ACHN (cell line): Measurements from ENCODE around the gene OTOGL.
"Not testable (repeated sequence)": the region's sequence is repeated elsewhere in the genome, so short reads cannot be mapped to it uniquely, and the experiment has no call there.

ENCODE experiments used
- DNase-seq: peaks from one replicate; pipeline ENCODE4 v3.0.0-alpha.2; 2015
- in situ Hi-C: cut with HindIII; loops from 2 replicates; pipeline ENCODE4 v1.10.0; 2017; ENCODE audit warnings: low sequenced_read_pairs, low pct_ligation_motif_present, low pct_unique_long_range_greater_than_20kb

The OTOGL gene

DNA sequence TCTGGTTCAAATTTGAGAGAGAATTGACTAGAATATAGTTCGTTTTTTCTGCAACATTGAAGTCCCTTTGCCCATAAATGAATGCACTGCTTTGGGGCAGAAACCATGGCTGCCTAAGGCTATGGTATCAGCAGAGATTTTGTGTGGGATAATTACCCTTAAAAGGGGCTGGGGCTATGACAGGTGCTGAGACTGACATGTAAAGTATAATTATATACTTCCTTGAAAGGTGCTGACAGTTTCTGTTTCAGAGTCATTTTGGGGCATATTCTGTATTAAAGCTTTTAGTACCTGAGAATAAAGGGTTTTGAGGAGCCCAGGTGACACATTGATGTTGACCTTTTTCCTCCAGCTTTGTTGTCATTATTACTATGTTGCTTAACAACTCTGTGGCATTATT, 194.4 kb downstream of the OTOGL start:
- no peak for DNase-seq
- in situ Hi-C loops, result no loop called here

GRCh38 chr12:80299219-80299618, 199.9 kb downstream of the OTOGL start:
- in situ Hi-C loops, result no loop called here
- DNase-seq, result no peak

DNA sequence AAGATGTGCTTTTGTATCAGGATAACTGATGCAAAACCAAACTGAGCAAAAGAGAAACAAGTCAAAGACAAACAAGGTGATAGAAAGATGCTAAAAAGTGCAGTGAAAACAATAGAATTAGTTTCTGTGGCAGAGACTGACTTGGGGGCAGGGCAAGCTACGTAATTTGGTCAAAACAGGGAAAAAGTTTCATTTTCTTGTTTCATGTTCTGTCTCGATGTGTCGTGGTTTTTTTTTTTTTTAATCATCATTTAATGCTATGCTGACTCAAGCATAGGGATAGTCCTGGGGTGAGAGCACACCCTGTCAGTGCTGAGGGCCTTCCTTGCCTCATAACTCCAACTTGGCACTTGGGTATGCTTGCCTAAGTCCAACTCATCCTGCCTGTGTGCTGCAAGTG, 200.6 kb downstream of the OTOGL start:
- in situ Hi-C loops, result no loop called here
- no peak for DNase-seq

DNA sequence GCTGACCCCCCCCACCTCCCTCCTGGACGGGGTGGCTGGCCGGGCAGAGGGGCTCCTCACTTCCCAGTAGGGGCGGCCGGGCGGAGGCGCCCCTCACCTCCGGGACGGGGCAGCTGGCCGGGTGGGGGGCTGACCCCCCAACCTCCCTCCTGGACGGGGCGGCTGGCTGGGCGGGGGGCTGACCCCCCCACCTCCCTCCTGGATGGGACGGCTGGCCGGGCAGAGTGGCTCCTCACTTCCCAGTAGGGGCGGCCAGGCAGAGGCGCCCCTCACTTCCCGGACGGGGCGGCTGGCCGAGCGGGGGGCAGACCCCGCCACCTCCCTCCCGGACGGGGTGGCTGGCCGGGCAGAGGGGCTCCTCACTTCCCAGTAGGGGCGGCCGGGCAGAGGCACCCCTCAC, 208.1 kb downstream of the OTOGL start:
- DNase-seq, in situ Hi-C loops: not testable (repeated sequence)

DNA sequence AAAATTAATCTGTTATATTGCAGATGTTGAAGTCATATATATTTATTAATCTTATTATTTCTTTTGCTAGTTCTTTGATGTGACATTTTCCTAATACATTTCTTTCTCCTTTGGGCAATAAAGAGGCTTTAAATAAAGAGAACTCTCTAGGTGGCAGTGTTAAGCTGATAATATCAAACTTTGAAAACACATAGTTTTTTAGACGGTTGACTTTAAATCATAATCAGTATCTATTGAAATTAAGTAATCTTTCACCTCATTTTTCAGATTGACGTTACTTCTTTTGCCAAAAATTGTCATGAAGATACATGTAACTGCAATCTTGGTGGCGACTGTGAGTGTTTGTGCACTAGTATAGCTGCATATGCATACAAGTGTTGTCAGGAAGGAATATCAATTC, 213.9 kb downstream of the OTOGL start:
- DNase-seq, result no peak
- in situ Hi-C loops, result no loop called here

DNA sequence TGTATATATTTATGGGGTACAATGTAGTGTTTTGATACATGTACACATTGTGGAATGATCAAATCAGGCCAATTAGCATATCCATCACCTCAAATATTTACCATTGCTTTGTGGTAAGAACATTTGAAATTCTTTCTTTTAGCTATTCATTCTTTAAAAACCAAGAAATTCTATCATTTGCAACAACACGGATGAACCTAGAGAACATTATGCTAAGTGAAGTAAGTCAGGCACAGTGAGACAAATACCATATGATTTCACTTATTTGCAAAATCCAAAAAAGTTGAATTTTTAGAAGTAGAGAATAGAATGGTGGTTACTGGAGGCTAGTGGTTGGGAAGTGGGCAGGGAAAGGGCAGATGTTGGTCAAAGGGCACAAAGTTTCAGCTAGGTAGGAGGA, 215.4 kb downstream of the OTOGL start:
- in situ Hi-C loops, result no loop called here

GRCh38 chr12:80316222-80316621, 216.9 kb downstream of the OTOGL start:
- in situ Hi-C loops, result no loop called here

More for the DNA sequence above, 215.4 kb downstream of the OTOGL start:
- no peak for DNase-seq

GRCh38 chr12:80317307-80317706, 218.0 kb downstream of the OTOGL start:
- no peak for DNase-seq
- in situ Hi-C loops, result no loop called here

More at GRCh38 chr12:80316222-80316621, 216.9 kb downstream of the OTOGL start:
- no peak for DNase-seq

GRCh38 chr12:80317899-80318298, 218.6 kb downstream of the OTOGL start:
- no peak for DNase-seq
- in situ Hi-C loops, result no loop called here

DNA sequence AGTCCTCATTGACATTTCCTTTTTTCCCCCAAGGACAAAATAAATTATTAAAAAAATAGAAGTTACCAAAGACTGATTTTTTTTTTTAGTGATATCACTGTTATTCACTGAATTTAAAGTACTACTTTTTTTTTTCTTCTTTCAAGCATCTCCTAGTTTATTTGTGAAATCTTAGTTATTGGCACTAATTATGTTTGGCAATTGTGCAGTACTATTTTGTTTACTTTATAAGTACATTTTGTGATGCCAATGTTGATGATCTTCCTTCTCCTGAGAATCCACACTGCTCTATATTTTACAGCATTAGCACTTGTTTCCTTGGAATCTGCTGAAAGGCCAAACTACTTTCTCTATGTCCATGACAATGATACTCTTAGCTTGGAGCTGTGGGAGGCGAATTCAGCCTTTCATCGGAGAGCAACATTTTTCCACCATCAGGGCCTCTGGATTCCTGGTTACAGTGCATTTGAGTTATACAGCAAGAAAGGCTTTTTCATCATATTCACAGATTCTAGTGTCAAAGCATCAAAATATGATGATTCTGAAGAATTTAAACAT, 220.9 kb downstream of the OTOGL start:
- DNase-seq, result no peak
- in situ Hi-C loops, result no loop called here

DNA sequence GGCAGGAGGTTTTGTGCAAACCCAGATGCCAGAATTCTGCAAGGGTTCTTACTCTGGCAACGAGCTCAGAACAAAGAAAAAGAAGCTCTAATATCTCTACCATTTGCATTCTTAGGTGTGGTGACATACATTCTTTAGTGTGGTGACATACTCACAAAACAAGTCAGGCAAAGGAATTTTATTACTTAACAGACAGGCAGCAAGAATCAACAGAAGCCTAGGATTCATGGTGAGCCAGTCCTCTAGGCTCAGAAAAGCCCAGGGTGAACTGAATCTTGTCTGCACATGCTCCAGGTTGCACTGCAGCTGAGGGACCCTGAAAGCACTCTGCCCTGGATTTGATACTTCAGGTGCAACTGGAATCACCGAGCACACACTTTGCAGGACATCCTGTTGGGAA, 222.3 kb downstream of the OTOGL start:
- DNase-seq, result no peak

GRCh38 chr12:80325167-80325959, 226.0 kb downstream of the OTOGL start:
- DNase-seq, result no peak
- in situ Hi-C loops, result no loop called here

More for the DNA sequence above, 222.3 kb downstream of the OTOGL start:
- in situ Hi-C loops, result no loop called here

- in situ Hi-C loops, result no loop called here
These were observed 233.5 kb downstream of the OTOGL start for GRCh38 chr12:80332827-80333226.

DNA sequence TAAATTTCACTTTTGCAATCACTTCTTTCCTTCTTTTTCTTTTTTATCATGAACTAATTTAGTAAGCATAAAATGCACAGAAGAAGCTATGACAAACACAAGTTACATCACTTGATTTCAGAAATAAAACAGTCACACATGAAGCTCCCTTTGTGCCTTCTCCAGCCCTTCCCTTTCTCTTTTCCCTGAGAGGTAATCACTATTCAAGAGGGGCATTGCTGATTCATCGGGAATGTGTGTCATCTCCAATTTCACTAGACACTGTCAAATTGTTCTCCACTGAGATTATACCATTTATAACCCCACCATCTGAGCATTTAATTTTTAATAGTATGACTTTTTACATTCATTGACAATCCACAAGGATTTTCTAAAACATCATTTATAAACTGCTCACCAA, 253.1 kb downstream of the OTOGL start:
- DNase-seq, result no peak

More at GRCh38 chr12:80332827-80333226, 233.5 kb downstream of the OTOGL start:
- DNase-seq, result no peak

DNA sequence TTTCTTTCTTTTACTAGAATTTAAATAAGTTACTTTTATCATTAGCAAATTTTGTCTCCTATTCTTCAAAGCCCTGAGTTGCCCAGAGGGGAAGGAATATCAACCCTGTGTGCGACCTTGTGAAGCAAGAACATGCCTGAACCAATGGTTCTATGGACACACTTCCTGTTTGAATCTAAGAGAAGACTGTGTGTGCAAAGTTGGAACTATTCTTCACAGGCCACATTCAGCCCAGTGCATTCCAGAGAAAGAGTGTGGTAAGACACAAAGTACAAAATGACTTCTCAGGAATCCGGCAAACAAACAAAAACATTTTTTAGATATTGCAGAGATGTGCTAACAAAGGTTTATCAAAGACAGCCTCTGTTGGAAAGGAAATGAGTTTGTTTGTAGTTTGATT, 253.9 kb downstream of the OTOGL start:
- no peak for DNase-seq
- in situ Hi-C loops, result no loop called here

More for the DNA sequence above, 253.1 kb downstream of the OTOGL start:
- in situ Hi-C loops, result no loop called here

DNA sequence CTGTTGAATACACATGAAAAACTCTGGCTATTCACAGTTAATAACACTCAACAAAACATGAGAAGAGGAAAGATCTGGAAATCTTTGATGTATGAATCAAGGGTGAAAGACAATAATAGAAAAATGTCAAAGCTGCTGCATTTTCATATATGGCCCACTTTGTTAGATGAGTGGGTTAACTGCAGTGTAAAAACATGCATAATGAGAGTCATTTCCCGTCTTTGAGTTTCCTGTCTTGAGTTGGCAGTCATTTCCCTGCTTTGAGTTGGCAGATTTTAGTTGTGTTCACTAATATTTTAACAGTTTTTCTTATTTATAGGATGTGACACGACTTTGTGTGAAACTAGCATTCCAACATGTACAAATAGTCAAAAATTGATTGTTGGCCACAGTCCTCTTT, 256.8 kb downstream of the OTOGL start:
- in situ Hi-C loops, result no loop called here
- no peak for DNase-seq

GRCh38 chr12:80359703-80360102, 260.4 kb downstream of the OTOGL start:
- in situ Hi-C loops, result no loop called here

GRCh38 chr12:80364056-80364455, 264.7 kb downstream of the OTOGL start:
- no peak for DNase-seq
- in situ Hi-C loops, result no loop called here

More at GRCh38 chr12:80359703-80360102, 260.4 kb downstream of the OTOGL start:
- no peak for DNase-seq

- DNase-seq, result no peak
- in situ Hi-C loops, result no loop called here
These were observed 274.3 kb downstream of the OTOGL start for GRCh38 chr12:80373666-80374065.

DNA sequence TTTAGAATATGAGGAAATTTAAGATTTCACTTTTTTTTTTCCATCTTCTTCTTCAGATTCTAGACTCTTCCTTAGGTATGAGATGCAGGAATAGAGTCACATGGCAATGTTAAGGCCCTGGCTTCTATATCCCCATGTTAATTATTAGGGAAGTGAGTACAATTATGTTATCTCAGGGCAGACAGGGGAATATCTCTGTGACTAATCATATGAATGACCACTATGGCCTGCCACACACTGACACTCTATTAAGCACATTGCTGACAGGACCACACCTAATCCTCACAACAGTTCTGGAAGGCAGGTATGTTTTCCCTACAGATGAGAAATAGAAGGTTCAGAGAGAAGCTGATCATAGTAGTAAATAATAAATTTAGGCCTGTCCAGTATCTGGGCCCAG, 275.3 kb downstream of the OTOGL start:
- in situ Hi-C loops, result no loop called here
- DNase-seq, result no peak
